Neural cell (in vitro differentiated cells): Measurements from ENCODE around the gene IGF1R. TPM values are rescaled to one million over a fixed set of nuclear protein-coding genes. Genes with fewer than 3 reads are reported as not detected.

Source experiments
- H2AFZ ChIP-seq: fragments of 200-600, 300-800 bp; sonication (generic), shearing (Covaris generic); 2 replicates; pipeline ENCODE4 v1.6.0; 2014; ENCODE audit warnings: low read depth, mild to moderate bottlenecking, antibody characterized with exemption, low read length, moderate library complexity
- H3F3A ChIP-seq: fragments of 200-600 bp; shearing (Covaris generic); 2 replicates; pipeline ENCODE4 v1.6.1; 2016; ENCODE audit warnings: mild to moderate bottlenecking, moderate library complexity, mixed read lengths, antibody characterized with exemption, low read length; ENCODE audit not compliant: insufficient read depth, poor library complexity, severe bottlenecking
- H3K27ac ChIP-seq: fragments of 200-600, 300-800 bp; sonication (generic), shearing (Covaris generic); 2 replicates; pipeline ENCODE4 v1.5.1; 2014; ENCODE audit warnings: mild to moderate bottlenecking, low read length, moderate library complexity
- H3K27me3 ChIP-seq: fragments of 300-800, 200-600 bp; sonication (generic), shearing (Covaris generic); 2 replicates; pipeline ENCODE4 v1.6.0; 2014; ENCODE audit warnings: mild to moderate bottlenecking, low read depth, low read length, moderate library complexity; ENCODE audit not compliant: insufficient read depth
- H3K36me3 ChIP-seq: fragments of 300-800, 200-600 bp; sonication (generic), shearing (Covaris generic); 2 replicates; pipeline ENCODE4 v1.5.1; 2014; ENCODE audit warnings: mild to moderate bottlenecking, antibody characterized with exemption, low read length, moderate library complexity; ENCODE audit not compliant: insufficient read depth
- H3K4me2 ChIP-seq: fragments of 300-800, 200-600 bp; sonication (generic), shearing (Covaris generic); 2 replicates; pipeline ENCODE4 v1.6.0; 2014; ENCODE audit warnings: mild to moderate bottlenecking, low read length
- H3K4me3 ChIP-seq: fragments of 300-800, 200-600 bp; sonication (generic), shearing (Covaris generic); 2 replicates; pipeline ENCODE4 v1.5.1; 2014; ENCODE audit warnings: mild to moderate bottlenecking, low read length, moderate library complexity
- H3K79me2 ChIP-seq: fragments of 200-600 bp; shearing (Covaris generic); replicated peaks from 2 replicates; pipeline ENCODE4 v1.6.0; 2014; ENCODE audit warnings: mild to moderate bottlenecking, low read length, moderate library complexity; ENCODE audit not compliant: insufficient read depth
- H3K9ac ChIP-seq: fragments of 300-800, 200-600 bp; sonication (generic), shearing (Covaris generic); 2 replicates; pipeline ENCODE4 v1.6.1; 2016; ENCODE audit warnings: mild to moderate bottlenecking, low read length, mixed read lengths
- H3K9me2 ChIP-seq: fragments of 200-600 bp; shearing (Covaris generic); 2 replicates; pipeline ENCODE4 v1.6.1; 2016; ENCODE audit warnings: mild to moderate bottlenecking, low read length, mixed read lengths; ENCODE audit not compliant: insufficient read depth
- H3K9me3 ChIP-seq: fragments of 200-600, 300-800 bp; sonication (generic), shearing (Covaris generic); 2 replicates; pipeline ENCODE4 v1.6.1; 2016; ENCODE audit warnings: mild to moderate bottlenecking, mixed run types, low read length, moderate library complexity, mixed read lengths
- H4K20me1 ChIP-seq: fragments of 200-600 bp; shearing (Covaris generic); 2 replicates; pipeline ENCODE4 v1.6.1; 2016; ENCODE audit warnings: mild to moderate bottlenecking, mixed run types; ENCODE audit not compliant: insufficient read depth
- EP300 ChIP-seq: fragments of 450-650 bp; conservative IDR thresholded peaks from 2 replicates; pipeline ENCODE4 v1.6.1; 2014; ENCODE audit warnings: antibody characterized with exemption, mild to moderate bottlenecking, moderate library complexity; ENCODE audit not compliant: poor library complexity, severe bottlenecking
- EZH2 ChIP-seq: fragments of 200-600, 300-800 bp; shearing (Covaris generic), sonication (generic); IDR thresholded peaks from 2 replicates; pipeline ENCODE4 v1.6.1; 2014; ENCODE audit warnings: antibody characterized with exemption, low read length, borderline replicate concordance, mild to moderate bottlenecking; ENCODE audit not compliant: insufficient read depth, poor library complexity, severe bottlenecking
- MXI1 ChIP-seq: fragments of 450-650 bp; conservative IDR thresholded peaks from 2 replicates; pipeline ENCODE4 v1.6.1; 2014; ENCODE audit warnings: antibody characterized with exemption, mild to moderate bottlenecking; ENCODE audit not compliant: poor library complexity, severe bottlenecking
- POLR2AphosphoS5 ChIP-seq: IDR thresholded peaks from 2 replicates; pipeline ENCODE4 v1.6.1; 2012
- RAD21 ChIP-seq: fragments of 450-650 bp; conservative IDR thresholded peaks from 2 replicates; pipeline ENCODE4 v1.6.1; 2014; ENCODE audit warnings: antibody characterized with exemption, mild to moderate bottlenecking, moderate library complexity
- SMC3 ChIP-seq: fragments of 450-650 bp; conservative IDR thresholded peaks from 2 replicates; pipeline ENCODE4 v1.6.1; 2014; ENCODE audit warnings: antibody characterized with exemption, mild to moderate bottlenecking, moderate library complexity; ENCODE audit not compliant: poor library complexity
- TAF1 ChIP-seq: IDR thresholded peaks from 2 replicates; pipeline ENCODE4 v1.6.1; 2012; ENCODE audit warnings: low read depth
- polyA plus RNA-seq: library from polyadenylated mRNA; depleted of rRNA; stranded (reverse); fragments of >200 nt; gene quantifications from 2 replicates; pipeline ENCODE4 v1.2.3, GENCODE V29; 2014
- TF ChIP-seq, protein P1 (sequence below): fragments of 450-650 bp; IDR thresholded peaks from 2 replicates; pipeline ENCODE4 v1.5.1; 2014; ENCODE audit warnings: antibody characterized with exemption, mild to moderate bottlenecking, moderate library complexity; ENCODE audit not compliant: poor library complexity, severe bottlenecking
- TF ChIP-seq, protein P2 (sequence below): IDR thresholded peaks from 2 replicates; pipeline ENCODE4 v1.6.1; 2012; ENCODE audit warnings: borderline replicate concordance

Gene IGF1R
- polyA plus RNA-seq, 1 donor from 2014 or later: 10.9 TPM

DNA sequence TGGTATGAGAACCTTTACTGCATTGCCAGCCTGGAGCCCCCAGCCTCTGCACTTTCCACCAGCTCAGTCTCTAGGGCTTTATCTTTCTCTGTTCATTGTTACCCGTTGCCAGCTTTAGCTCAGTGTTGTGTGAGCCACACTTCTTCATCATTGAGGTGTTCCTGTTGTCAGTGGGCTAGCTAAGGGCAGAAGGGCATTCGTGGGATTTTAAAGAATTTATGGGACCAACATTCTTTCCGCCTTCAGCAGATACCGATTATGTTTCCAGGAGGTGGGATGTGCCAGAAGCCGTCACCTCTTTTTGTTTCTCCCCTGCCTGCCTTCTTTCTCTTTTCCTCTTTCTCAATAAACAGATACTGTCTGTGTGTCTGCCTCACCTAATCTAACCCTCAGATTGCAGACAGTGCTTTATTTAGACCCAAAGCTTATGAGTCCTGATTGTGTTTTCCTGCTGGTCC is 294.7 kb downstream of the IGF1R start:
- H3K9me2 ChIP-seq: no peaks in the 10 kb centered on the region
- no peak overlapping the region for H3K4me3 ChIP-seq
- H3K36me3 ChIP-seq: peaks cover 7% of the 10 kb centered on the region
- H4K20me1 ChIP-seq: no peaks in the 10 kb centered on the region
- H3K27me3 ChIP-seq: no peaks in the 10 kb centered on the region
- H3K4me2 ChIP-seq: no peak overlapping the region
- no peak overlapping the region for H2AFZ ChIP-seq
- H3K9ac ChIP-seq: no peak overlapping the region
- no peaks in the 10 kb centered on the region for H3K79me2 ChIP-seq
- no peak overlapping the region for H3K27ac ChIP-seq
- no peaks in the 10 kb centered on the region for H3K9me3 ChIP-seq
- TF ChIP-seq SMC3: no peak
- TF ChIP-seq RAD21: no peak
- TF ChIP-seq POLR2AphosphoS5: no peak
- TF ChIP-seq TAF1: no peak
- no peak for TF ChIP-seq EP300
- TF ChIP-seq, protein P1, sequence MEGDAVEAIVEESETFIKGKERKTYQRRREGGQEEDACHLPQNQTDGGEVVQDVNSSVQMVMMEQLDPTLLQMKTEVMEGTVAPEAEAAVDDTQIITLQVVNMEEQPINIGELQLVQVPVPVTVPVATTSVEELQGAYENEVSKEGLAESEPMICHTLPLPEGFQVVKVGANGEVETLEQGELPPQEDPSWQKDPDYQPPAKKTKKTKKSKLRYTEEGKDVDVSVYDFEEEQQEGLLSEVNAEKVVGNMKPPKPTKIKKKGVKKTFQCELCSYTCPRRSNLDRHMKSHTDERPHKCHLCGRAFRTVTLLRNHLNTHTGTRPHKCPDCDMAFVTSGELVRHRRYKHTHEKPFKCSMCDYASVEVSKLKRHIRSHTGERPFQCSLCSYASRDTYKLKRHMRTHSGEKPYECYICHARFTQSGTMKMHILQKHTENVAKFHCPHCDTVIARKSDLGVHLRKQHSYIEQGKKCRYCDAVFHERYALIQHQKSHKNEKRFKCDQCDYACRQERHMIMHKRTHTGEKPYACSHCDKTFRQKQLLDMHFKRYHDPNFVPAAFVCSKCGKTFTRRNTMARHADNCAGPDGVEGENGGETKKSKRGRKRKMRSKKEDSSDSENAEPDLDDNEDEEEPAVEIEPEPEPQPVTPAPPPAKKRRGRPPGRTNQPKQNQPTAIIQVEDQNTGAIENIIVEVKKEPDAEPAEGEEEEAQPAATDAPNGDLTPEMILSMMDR: no peak
- TF ChIP-seq EZH2: no peak
- no peak for TF ChIP-seq MXI1
- TF ChIP-seq, protein P2, sequence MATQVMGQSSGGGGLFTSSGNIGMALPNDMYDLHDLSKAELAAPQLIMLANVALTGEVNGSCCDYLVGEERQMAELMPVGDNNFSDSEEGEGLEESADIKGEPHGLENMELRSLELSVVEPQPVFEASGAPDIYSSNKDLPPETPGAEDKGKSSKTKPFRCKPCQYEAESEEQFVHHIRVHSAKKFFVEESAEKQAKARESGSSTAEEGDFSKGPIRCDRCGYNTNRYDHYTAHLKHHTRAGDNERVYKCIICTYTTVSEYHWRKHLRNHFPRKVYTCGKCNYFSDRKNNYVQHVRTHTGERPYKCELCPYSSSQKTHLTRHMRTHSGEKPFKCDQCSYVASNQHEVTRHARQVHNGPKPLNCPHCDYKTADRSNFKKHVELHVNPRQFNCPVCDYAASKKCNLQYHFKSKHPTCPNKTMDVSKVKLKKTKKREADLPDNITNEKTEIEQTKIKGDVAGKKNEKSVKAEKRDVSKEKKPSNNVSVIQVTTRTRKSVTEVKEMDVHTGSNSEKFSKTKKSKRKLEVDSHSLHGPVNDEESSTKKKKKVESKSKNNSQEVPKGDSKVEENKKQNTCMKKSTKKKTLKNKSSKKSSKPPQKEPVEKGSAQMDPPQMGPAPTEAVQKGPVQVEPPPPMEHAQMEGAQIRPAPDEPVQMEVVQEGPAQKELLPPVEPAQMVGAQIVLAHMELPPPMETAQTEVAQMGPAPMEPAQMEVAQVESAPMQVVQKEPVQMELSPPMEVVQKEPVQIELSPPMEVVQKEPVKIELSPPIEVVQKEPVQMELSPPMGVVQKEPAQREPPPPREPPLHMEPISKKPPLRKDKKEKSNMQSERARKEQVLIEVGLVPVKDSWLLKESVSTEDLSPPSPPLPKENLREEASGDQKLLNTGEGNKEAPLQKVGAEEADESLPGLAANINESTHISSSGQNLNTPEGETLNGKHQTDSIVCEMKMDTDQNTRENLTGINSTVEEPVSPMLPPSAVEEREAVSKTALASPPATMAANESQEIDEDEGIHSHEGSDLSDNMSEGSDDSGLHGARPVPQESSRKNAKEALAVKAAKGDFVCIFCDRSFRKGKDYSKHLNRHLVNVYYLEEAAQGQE: no peak
- no peaks in the 10 kb centered on the region for H3F3A ChIP-seq

DNA sequence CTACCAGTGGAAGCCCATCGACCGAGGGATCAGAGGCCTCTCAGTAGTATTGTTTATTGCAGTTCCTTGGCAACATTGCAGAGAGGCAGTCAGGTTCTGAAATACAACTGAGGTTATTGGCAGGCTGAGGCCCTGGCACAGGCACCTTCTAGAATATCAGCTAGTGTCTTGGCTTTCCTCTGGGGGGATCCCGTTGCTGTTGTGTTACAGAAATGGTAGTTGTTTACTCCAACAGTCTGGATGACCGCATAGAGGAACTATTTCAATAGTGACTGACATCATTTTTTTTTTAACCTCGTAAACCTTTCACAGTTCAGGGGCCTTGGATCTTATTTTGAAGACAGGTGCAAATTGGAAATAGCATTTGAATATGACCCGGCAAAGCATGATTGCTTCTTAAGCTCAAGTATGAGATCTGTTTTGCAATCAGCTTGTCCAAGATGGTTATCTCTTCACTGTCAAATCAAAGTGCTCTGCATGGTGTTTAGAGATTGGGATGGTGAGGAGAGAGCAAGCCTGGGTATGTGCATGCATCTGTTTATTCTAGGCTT is 295.3 kb downstream of the IGF1R start:
- H3K36me3 ChIP-seq: peaks cover 7% of the 10 kb centered on the region
- H3K9me2 ChIP-seq: no peaks in the 10 kb centered on the region
- no peaks in the 10 kb centered on the region for H4K20me1 ChIP-seq
- H3K4me3 ChIP-seq: no peak overlapping the region
- no peaks in the 10 kb centered on the region for H3K27me3 ChIP-seq
- H3K9me3 ChIP-seq: no peaks in the 10 kb centered on the region
- no peak overlapping the region for H2AFZ ChIP-seq
- H3K4me2 ChIP-seq: no peak overlapping the region
- H3K9ac ChIP-seq: no peak overlapping the region
- H3K79me2 ChIP-seq: no peaks in the 10 kb centered on the region
- H3K27ac ChIP-seq: no peak overlapping the region
- H3F3A ChIP-seq: no peaks in the 10 kb centered on the region
- TF ChIP-seq SMC3: no peak
- no peak for TF ChIP-seq MXI1
- TF ChIP-seq RAD21: no peak
- TF ChIP-seq EP300: no peak
- TF ChIP-seq TAF1: no peak
- TF ChIP-seq POLR2AphosphoS5: no peak
- TF ChIP-seq, protein P2: no peak
- TF ChIP-seq, protein P1: no peak
- no peak for TF ChIP-seq EZH2
